ENCODE data around the gene OGFOD2. TPM values are rescaled to one million over a fixed set of nuclear protein-coding genes. Genes with fewer than 3 reads are reported as not detected.

The OGFOD2 gene
- total and polyA plus RNA-seq, 2 of the 13 experiments (the other 11 are each of a cell fraction or from before 2014, with no cell fraction given) = 13.2 to 14.6 TPM

GRCh38 chr12:122974274-122974891 is 661 bp upstream of the OGFOD2 start (continued):
- TF ChIP-seq ZBTB44 (CRISPR knock-in tag; IDR thresholded peaks at IDR 0.05) (no peak), POLR2AphosphoS5 (IDR thresholded peaks at IDR 0.05; ENCODE audit: low read depth, low read length) (peak; percentile 95), PHF8 (CRISPR knock-in tag; IDR thresholded peaks at IDR 0.05) (peak; percentile 63), TAF15 (IDR thresholded peaks at IDR 0.05; ENCODE audit: low read depth, low read length, poor library complexity, severe bottlenecking) (no peak), ZSCAN25 (CRISPR knock-in tag; IDR thresholded peaks at IDR 0.05) (peak; percentile 17; the same call in 1 of the 2 replicates), ZNF761 (CRISPR knock-in tag; conservative IDR thresholded peaks at IDR 0.05) (no peak), PTBP1 (IDR thresholded peaks at IDR 0.05; ENCODE audit: low read depth, low read length, poor library complexity, severe bottlenecking) (no peak), PHF21A (CRISPR knock-in tag; IDR thresholded peaks at IDR 0.05) (peak; percentile 78), ZNF572 (CRISPR knock-in tag; IDR thresholded peaks at IDR 0.05) (peak; percentile 10; the same call in 1 of the 2 replicates), ZBTB10 (CRISPR knock-in tag; IDR thresholded peaks at IDR 0.05; ENCODE audit: borderline replicate concordance) (no peak), ZBTB40 (IDR thresholded peaks at IDR 0.05) (peak; percentile 92), ZBTB40 (CRISPR knock-in tag; IDR thresholded peaks at IDR 0.05) (no peak), ZNF549 (CRISPR knock-in tag; IDR thresholded peaks at IDR 0.05) (no peak), ZNF543 (CRISPR knock-in tag; IDR thresholded peaks at IDR 0.05) (no peak), TFAP4 (IDR thresholded peaks at IDR 0.05; ENCODE audit: borderline replicate concordance, low read depth) (no peak), ZNF703 (CRISPR knock-in tag; IDR thresholded peaks at IDR 0.05; ENCODE audit: borderline replicate concordance) (no peak; the same call in 1 of the 2 replicates)

Data from HepG2 (cell line).